Measurements from ENCODE around the gene PITRM1. TPM values are rescaled to one million over a fixed set of nuclear protein-coding genes. Genes with fewer than 3 reads are reported as not detected.

Gene PITRM1
- polyA plus RNA-seq, 2 of the 4 experiments (the other 2 are of a cell fraction), result 45.9 to 64.5 TPM

GRCh38 chr10:3217853-3218252, 45.3 kb upstream of the PITRM1 start (continued):
- TF ChIP-seq, protein P1, sequence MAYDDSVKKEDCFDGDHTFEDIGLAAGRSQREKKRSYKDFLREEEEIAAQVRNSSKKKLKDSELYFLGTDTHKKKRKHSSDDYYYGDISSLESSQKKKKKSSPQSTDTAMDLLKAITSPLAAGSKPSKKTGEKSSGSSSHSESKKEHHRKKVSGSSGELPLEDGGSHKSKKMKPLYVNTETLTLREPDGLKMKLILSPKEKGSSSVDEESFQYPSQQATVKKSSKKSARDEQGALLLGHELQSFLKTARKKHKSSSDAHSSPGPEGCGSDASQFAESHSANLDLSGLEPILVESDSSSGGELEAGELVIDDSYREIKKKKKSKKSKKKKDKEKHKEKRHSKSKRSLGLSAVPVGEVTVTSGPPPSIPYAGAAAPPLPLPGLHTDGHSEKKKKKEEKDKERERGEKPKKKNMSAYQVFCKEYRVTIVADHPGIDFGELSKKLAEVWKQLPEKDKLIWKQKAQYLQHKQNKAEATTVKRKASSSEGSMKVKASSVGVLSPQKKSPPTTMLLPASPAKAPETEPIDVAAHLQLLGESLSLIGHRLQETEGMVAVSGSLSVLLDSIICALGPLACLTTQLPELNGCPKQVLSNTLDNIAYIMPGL (CRISPR knock-in tag; IDR thresholded peaks at IDR 0.05; ENCODE audit: borderline replicate concordance), result no peak
- TF ChIP-seq MYC (IDR thresholded peaks at IDR 0.05; ENCODE audit: borderline replicate concordance, low read length) (no peak), SMC3 (IDR thresholded peaks at IDR 0.05) (no peak), MAZ (IDR thresholded peaks at IDR 0.05; ENCODE audit: borderline replicate concordance, low read depth, low read length) (no peak), ZSCAN20 (CRISPR knock-in tag; IDR thresholded peaks at IDR 0.05) (no peak), EHF (CRISPR knock-in tag; IDR thresholded peaks at IDR 0.05) (no peak), ESRRA (IDR thresholded peaks at IDR 0.05; ENCODE audit: borderline replicate concordance, low read length) (no peak), ZNF302 (CRISPR knock-in tag; IDR thresholded peaks at IDR 0.05) (no peak)
- TF ChIP-seq, protein P2, sequence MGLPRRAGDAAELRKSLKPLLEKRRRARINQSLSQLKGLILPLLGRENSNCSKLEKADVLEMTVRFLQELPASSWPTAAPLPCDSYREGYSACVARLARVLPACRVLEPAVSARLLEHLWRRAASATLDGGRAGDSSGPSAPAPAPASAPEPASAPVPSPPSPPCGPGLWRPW (IDR thresholded peaks at IDR 0.05), result no peak

DNA sequence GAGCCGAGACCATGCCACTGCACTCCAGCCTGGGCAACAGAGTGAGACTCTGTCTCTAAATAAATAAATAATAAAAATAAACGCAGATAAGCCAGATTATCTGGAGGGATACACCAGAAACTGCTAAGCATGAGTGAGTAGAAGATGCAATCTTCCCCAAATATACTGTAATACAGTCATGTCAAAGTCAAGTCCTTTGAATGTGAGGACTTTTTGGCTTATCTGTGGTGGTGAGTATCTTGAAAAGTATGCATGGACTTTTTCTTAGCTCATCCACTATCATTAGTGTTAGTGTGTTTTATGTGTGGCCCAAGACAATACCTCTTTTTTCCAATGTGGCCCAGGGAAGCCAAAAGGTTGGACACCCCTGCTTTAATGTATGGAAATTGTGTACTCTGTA, 44.7 kb upstream of the PITRM1 start:
- Histone ChIP-seq H3K4me2 (no peak overlapping the region), H3K4me1 (no peaks in the 10 kb centered on the region), H3K4me3 (no peak overlapping the region), H3K9me3 (no peaks in the 10 kb centered on the region), H3K27ac (no peak overlapping the region)
- TF ChIP-seq CEBPB (IDR thresholded peaks at IDR 0.05), result no peak
- TF ChIP-seq KDM1A (IDR thresholded peaks at IDR 0.05; ENCODE audit: low read depth), result no peak
- no peak for TF ChIP-seq BCL3 (IDR thresholded peaks at IDR 0.05)
- no peak for TF ChIP-seq RFX5 (IDR thresholded peaks at IDR 0.05)
- no peak for TF ChIP-seq EHMT2 (IDR thresholded peaks at IDR 0.05; ENCODE audit: low read depth)
- TF ChIP-seq FOSB (CRISPR knock-in tag; IDR thresholded peaks at IDR 0.05), result no peak
- TF ChIP-seq FOXS1 (CRISPR knock-in tag; IDR thresholded peaks at IDR 0.05), result no peak
- no peak for TF ChIP-seq RNF2 (IDR thresholded peaks at IDR 0.05; ENCODE audit: borderline replicate concordance, low read depth)
- TF ChIP-seq RCOR1 (IDR thresholded peaks at IDR 0.05; ENCODE audit: low read depth, low read length), result no peak
- no peak for TF ChIP-seq ZC3H11A (IDR thresholded peaks at IDR 0.05)
- no peak for TF ChIP-seq POLR2A (IDR thresholded peaks at IDR 0.05; ENCODE audit: low read length)
- TF ChIP-seq JUNB (IDR thresholded peaks at IDR 0.05), result no peak
- TF ChIP-seq MAFK (IDR thresholded peaks at IDR 0.05; ENCODE audit: partially characterized antibody), result no peak
- WGBS (ENCODE audit: missing lambda C conversion rate), result 54% methylated on average over 2 of the region's 2 CpGs
- CTCF ChIA-PET, result interaction anchor here (0.9 to 6.2 kb wide), 7 partner anchors 10 to 1553 kb away, joined by 3 to 43 read pairs (median 3); no protein-coding TSS in a partner anchor
- FAIRE-seq, result no peak
- 0 out of 6 replicates have a peak, but pooled peaks of 1 of the 2 experiments have one; percentile 54 for ATAC-seq
- POLR2A ChIA-PET, result no interaction called here
- DNase-seq (ENCODE audit: low read depth in 1 of 2, low spot score in 1 of 2), result no peak

GRCh38 chr10:3215153-3215775, 42.7 kb upstream of the PITRM1 start:
- Histone ChIP-seq H3K27ac (no peak overlapping the region), H3K4me1 (no peaks in the 10 kb centered on the region), H3K4me2 (no peak overlapping the region), H3K9me3 (no peaks in the 10 kb centered on the region), H3K4me3 (no peak overlapping the region)
- no peak for TF ChIP-seq EP300 (IDR thresholded peaks at IDR 0.05)
- TF ChIP-seq ZC3H11A (IDR thresholded peaks at IDR 0.05), result no peak
- FAIRE-seq, result no peak
- DNase-seq (ENCODE audit: low read depth in 1 of 2, low spot score in 1 of 2), result no peak
- 0 out of 6 replicates have a peak, but pooled peaks of 1 of the 2 experiments have one; percentile 13 for ATAC-seq
- POLR2A ChIA-PET, result no interaction called here
- CTCF ChIA-PET, result interaction anchor here (0.6 to 6.2 kb wide), 5 partner anchors 12 to 556 kb away, joined by 3 to 43 read pairs (median 4); no protein-coding TSS in a partner anchor
- WGBS (ENCODE audit: missing lambda C conversion rate), result 67% methylated on average over 14 of the region's 14 CpGs
